ENCODE measurements around the gene NUP85. TPM values are rescaled to one million over a fixed set of nuclear protein-coding genes. Genes with fewer than 3 reads are reported as not detected.

NUP85 gene
- polyA plus RNA-seq, 2 of the 4 experiments (the other 2 are of a cell fraction), result 83.4 to 110 TPM

DNA sequence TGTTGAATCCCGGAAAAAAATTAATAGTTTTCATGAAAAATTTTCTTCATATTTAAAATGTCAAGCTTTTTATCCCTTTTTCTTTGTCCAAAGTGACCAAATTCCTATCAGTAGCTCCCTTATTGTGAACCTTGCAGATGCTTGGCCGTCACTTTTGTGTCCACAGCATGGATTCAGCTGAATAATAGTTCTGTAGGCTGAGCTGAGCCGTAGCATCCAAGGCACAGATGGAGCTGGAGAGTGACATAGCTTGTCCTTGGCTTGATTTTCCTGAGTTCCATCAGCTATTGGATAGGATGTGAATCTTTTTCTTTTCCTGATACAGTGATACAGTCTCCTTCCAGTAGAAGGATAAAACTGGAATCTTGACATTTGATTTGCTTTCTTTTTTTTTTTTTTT lies 3.6 kb downstream of the NUP85 start:
- no peak for ATAC-seq
- Histone ChIP-seq H3K9me3 (no peaks in the 10 kb centered on the region), H3K27ac (no peak overlapping the region), H3K4me2 (no peak overlapping the region), H3K4me1 (peaks cover 19% of the 10 kb centered on the region; the same call in 2 of the 3 replicates), H3K4me3 (no peak overlapping the region)
- no peak for DNase-seq (ENCODE audit: low read depth in 1 of 2, low spot score in 1 of 2)
- FAIRE-seq, result no peak
- ChIA-PET POLR2A (interaction anchor here (0.8 kb wide), 1 partner anchor 54 kb away, joined by 3 read pairs; the partner anchor contains the start of gene JPT1), CTCF (interaction anchor here (0.6 to 23.8 kb wide), 7 partner anchors 11 to 202 kb away, joined by 3 to 543 read pairs (median 3); partner anchors contain the start of genes ARMC7 and NT5C)
- no peak for TF ChIP-seq BHLHE40 (IDR thresholded peaks at IDR 0.05; ENCODE audit: low read depth, low read length)
- 88% methylated on average over 3 of the region's 3 CpGs for WGBS (ENCODE audit: missing lambda C conversion rate)

DNA sequence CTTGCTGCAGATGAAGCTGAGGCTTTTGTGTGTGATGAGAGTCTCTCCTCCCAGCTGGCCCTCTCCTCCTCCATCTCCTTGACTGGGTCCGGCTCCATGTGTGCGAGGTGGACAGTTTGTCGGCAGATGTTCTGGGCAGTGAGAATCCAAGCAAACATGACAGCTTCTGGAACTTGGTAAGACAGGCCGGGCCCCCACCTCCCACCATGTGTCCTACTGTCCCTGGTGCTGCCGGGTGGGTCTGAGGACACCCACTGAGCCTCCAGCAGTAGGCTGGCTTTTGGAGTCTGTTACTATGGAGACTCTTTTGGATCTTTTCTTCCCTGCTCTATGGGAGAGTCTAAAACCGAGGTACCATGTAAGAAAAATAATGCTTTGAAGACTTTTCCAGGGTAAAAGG lies 12.7 kb downstream of the NUP85 start:
- DNase-seq (ENCODE audit: low read depth in 1 of 2, low spot score in 1 of 2) (no peak), FAIRE-seq (no peak), ATAC-seq (no peak)
- H3K4me3 ChIP-seq, result no peak overlapping the region
- WGBS (ENCODE audit: missing lambda C conversion rate), result 88% methylated on average over 6 of the region's 6 CpGs
- H3K9me3 ChIP-seq, result no peaks in the 10 kb centered on the region
- H3K27ac ChIP-seq, result no peak overlapping the region
- TF ChIP-seq MAZ (IDR thresholded peaks at IDR 0.05; ENCODE audit: borderline replicate concordance, low read depth, low read length) (no peak), RARB (CRISPR knock-in tag; IDR thresholded peaks at IDR 0.05) (no peak), FOSL2 (IDR thresholded peaks at IDR 0.05) (no peak), FOSL2 (CRISPR knock-in tag; IDR thresholded peaks at IDR 0.05) (no peak), ZSCAN20 (CRISPR knock-in tag; IDR thresholded peaks at IDR 0.05) (no peak)
- TF ChIP-seq, protein P1, sequence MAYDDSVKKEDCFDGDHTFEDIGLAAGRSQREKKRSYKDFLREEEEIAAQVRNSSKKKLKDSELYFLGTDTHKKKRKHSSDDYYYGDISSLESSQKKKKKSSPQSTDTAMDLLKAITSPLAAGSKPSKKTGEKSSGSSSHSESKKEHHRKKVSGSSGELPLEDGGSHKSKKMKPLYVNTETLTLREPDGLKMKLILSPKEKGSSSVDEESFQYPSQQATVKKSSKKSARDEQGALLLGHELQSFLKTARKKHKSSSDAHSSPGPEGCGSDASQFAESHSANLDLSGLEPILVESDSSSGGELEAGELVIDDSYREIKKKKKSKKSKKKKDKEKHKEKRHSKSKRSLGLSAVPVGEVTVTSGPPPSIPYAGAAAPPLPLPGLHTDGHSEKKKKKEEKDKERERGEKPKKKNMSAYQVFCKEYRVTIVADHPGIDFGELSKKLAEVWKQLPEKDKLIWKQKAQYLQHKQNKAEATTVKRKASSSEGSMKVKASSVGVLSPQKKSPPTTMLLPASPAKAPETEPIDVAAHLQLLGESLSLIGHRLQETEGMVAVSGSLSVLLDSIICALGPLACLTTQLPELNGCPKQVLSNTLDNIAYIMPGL (CRISPR knock-in tag; IDR thresholded peaks at IDR 0.05; ENCODE audit: borderline replicate concordance), result no peak
- ChIA-PET CTCF (interaction anchor here (1.1 to 23.8 kb wide), 5 partner anchors 12 to 97 kb away, joined by 3 to 543 read pairs (median 19); partner anchors contain the start of genes ARMC7 and NT5C), POLR2A (interaction anchor here (1.2 kb wide), 1 partner anchor 13 kb away, joined by 3 read pairs; the partner anchor contains the start of gene NUP85)
- no peak overlapping the region for H3K4me2 ChIP-seq
- no peaks in the 10 kb centered on the region for H3K4me1 ChIP-seq

DNA sequence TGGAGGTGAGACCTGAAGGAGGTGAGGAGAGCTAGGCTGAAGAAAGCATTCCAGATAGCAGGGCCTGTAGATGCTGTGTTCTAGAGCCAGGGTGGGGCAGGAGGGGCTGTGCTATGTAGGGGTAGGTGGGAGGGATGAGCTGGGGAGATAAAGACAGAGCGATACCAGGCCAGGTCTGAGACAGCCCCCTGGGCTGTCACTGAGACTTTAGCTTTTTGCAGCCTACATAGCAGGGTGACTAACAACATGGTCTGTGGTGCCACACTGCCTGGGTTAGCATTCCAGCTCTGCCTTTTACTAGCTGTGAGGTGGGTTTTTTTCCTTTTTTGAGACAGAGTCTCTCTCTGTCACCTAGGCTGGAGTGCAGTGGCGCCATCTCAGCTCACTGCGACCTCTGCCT lies 14.3 kb downstream of the NUP85 start:
- DNase-seq (ENCODE audit: low read depth in 1 of 2, low spot score in 1 of 2) (no peak), FAIRE-seq (no peak), ATAC-seq (peak; percentile 31 to 50; a peak in 3 of 6 replicates)
- Histone ChIP-seq H3K27ac (no peak overlapping the region), H3K4me1 (no peaks in the 10 kb centered on the region), H3K4me3 (no peak overlapping the region), H3K9me3 (no peaks in the 10 kb centered on the region), H3K4me2 (no peak overlapping the region)
- 91% methylated on average over 3 of the region's 3 CpGs for WGBS (ENCODE audit: missing lambda C conversion rate)
- CTCF ChIA-PET, result interaction anchor here (0.5 to 15.8 kb wide), 9 partner anchors 9 to 258 kb away, joined by 3 to 223 read pairs (median 4); no protein-coding TSS in a partner anchor
- POLR2A ChIA-PET, result no interaction called here
- TF ChIP-seq, protein P2, sequence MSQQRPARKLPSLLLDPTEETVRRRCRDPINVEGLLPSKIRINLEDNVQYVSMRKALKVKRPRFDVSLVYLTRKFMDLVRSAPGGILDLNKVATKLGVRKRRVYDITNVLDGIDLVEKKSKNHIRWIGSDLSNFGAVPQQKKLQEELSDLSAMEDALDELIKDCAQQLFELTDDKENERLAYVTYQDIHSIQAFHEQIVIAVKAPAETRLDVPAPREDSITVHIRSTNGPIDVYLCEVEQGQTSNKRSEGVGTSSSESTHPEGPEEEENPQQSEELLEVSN (IDR thresholded peaks at IDR 0.05; ENCODE audit: borderline replicate concordance, low read depth), result no peak
- TF ChIP-seq, protein P3, sequence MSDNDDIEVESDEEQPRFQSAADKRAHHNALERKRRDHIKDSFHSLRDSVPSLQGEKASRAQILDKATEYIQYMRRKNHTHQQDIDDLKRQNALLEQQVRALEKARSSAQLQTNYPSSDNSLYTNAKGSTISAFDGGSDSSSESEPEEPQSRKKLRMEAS (IDR thresholded peaks at IDR 0.05), result no peak
- TF ChIP-seq EP300 (IDR thresholded peaks at IDR 0.05) (no peak), CBX2 (IDR thresholded peaks at IDR 0.05; ENCODE audit: borderline replicate concordance, low read depth) (no peak), EHF (CRISPR knock-in tag; IDR thresholded peaks at IDR 0.05) (no peak), JUNB (IDR thresholded peaks at IDR 0.05) (no peak), HOXA7 (CRISPR knock-in tag; IDR thresholded peaks at IDR 0.05) (no peak)
- TF ChIP-seq, protein P4, sequence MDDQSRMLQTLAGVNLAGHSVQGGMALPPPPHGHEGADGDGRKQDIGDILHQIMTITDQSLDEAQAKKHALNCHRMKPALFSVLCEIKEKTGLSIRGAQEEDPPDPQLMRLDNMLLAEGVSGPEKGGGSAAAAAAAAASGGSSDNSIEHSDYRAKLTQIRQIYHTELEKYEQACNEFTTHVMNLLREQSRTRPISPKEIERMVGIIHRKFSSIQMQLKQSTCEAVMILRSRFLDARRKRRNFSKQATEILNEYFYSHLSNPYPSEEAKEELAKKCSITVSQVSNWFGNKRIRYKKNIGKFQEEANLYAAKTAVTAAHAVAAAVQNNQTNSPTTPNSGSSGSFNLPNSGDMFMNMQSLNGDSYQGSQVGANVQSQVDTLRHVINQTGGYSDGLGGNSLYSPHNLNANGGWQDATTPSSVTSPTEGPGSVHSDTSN (IDR thresholded peaks at IDR 0.05), result no peak

DNA sequence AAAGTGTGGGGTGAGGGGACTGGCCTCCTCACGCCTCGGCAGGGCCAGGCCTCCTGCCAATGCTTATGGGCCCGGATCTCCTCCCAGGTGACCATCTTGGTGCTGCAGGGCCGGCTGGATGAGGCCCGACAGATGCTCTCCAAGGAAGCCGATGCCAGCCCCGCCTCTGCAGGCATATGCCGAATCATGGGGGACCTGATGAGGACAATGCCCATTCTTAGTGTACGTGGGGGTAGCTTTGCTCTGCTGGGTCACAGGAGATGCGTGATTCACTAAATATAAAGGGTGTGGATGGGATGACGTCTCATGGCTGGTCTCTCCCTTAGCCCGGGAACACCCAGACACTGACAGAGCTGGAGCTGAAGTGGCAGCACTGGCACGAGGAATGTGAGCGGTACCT lies 19.5 kb downstream of the NUP85 start:
- POLR2A ChIA-PET, result no interaction called here

More for the DNA sequence above, 19.5 kb downstream of the NUP85 start:
- WGBS (ENCODE audit: missing lambda C conversion rate), result 79% methylated on average over 12 of the region's 14 CpGs
- FAIRE-seq, result no peak
- H3K27ac ChIP-seq, result no peak overlapping the region
- ATAC-seq, result no peak
- DNase-seq (ENCODE audit: low read depth in 1 of 2, low spot score in 1 of 2), result no peak
- no peaks in the 10 kb centered on the region for H3K4me1 ChIP-seq
- H3K4me2 ChIP-seq, result no peak overlapping the region
- CTCF ChIA-PET, result interaction anchor here (1.0 to 15.8 kb wide), 6 partner anchors 10 to 301 kb away, joined by 3 to 223 read pairs (median 4); partner anchors contain the start of gene OTOP2
- no peak for TF ChIP-seq TP53 (CRISPR knock-in tag; IDR thresholded peaks at IDR 0.05)
- no peak overlapping the region for H3K4me3 ChIP-seq
- H3K9me3 ChIP-seq, result no peaks in the 10 kb centered on the region

All from A549 (cell line).